ENCODE data around the gene PTPN12.
A peak's percentile ranks its signal among the peaks of the same experiment; 100 is the strongest.

Gene PTPN12

GRCh38 chr7:77658928-77659327 lies 121.8 kb downstream of the PTPN12 start:
- no peak for DNase-seq (ENCODE audit: low read depth)
- no peak overlapping the region for H3K4me3 ChIP-seq (replicated peaks; ENCODE audit: low read depth, low read length)
- no peak for TF ChIP-seq CTCF (IDR thresholded peaks at IDR 0.05; ENCODE audit: low read length, missing control alignments)

- no peak overlapping the region for H3K4me3 ChIP-seq (replicated peaks; ENCODE audit: low read depth, low read length)
- no peak for DNase-seq (ENCODE audit: low read depth)
- TF ChIP-seq CTCF (IDR thresholded peaks at IDR 0.05; ENCODE audit: low read length, missing control alignments) = no peak
Observed at GRCh38 chr7:77661816-77662215, 124.7 kb downstream of the PTPN12 start.

- DNase-seq (ENCODE audit: low read depth) = no peak
- no peak for TF ChIP-seq CTCF (IDR thresholded peaks at IDR 0.05; ENCODE audit: low read length, missing control alignments)
- no peak overlapping the region for H3K4me3 ChIP-seq (replicated peaks; ENCODE audit: low read depth, low read length)
Observed at GRCh38 chr7:77662869-77663268, 125.8 kb downstream of the PTPN12 start.

GRCh38 chr7:77664715-77665114 lies 127.6 kb downstream of the PTPN12 start:
- H3K4me3 ChIP-seq (replicated peaks; ENCODE audit: low read depth, low read length) = no peak overlapping the region
- TF ChIP-seq CTCF (IDR thresholded peaks at IDR 0.05; ENCODE audit: low read length, missing control alignments) = no peak
- no peak for DNase-seq (ENCODE audit: low read depth)

- no peak overlapping the region for H3K4me3 ChIP-seq (replicated peaks; ENCODE audit: low read depth, low read length)
- DNase-seq (ENCODE audit: low read depth) = no peak
- no peak for TF ChIP-seq CTCF (IDR thresholded peaks at IDR 0.05; ENCODE audit: low read length, missing control alignments)
Observed at GRCh38 chr7:77665161-77665560, 128.1 kb downstream of the PTPN12 start.

- no peak overlapping the region for H3K4me3 ChIP-seq (replicated peaks; ENCODE audit: low read depth, low read length)
- DNase-seq (ENCODE audit: low read depth) = no peak
- no peak for TF ChIP-seq CTCF (IDR thresholded peaks at IDR 0.05; ENCODE audit: low read length, missing control alignments)
Observed at GRCh38 chr7:77667459-77668086, 130.5 kb downstream of the PTPN12 start.

GRCh38 chr7:77674878-77675277 lies 137.8 kb downstream of the PTPN12 start:
- no peak overlapping the region for H3K4me3 ChIP-seq (replicated peaks; ENCODE audit: low read depth, low read length)
- peak; percentile 70 for DNase-seq (ENCODE audit: low read depth)
- no peak for TF ChIP-seq CTCF (IDR thresholded peaks at IDR 0.05; ENCODE audit: low read length, missing control alignments)
